Chondrocyte (in vitro differentiated cells): Measurements from ENCODE around the gene RPS14. TPM values are rescaled to one million over a fixed set of nuclear protein-coding genes. Genes with fewer than 3 reads are reported as not detected.
A peak's percentile ranks its signal among the peaks of the same experiment; 100 is the strongest.

Experiments used
- DNase-seq: peaks from one replicate; pipeline ENCODE4 v3.0.0; 2021; ENCODE audit warnings: mixed read lengths, low spot score
- H3K27ac Mint-ChIP-seq: one replicate; pipeline ENCODE4 v1.8.0; 2021; ENCODE audit warnings: mild to moderate bottlenecking, moderate library complexity, mixed read lengths; ENCODE audit not compliant: unreplicated experiment
- H3K27me3 Mint-ChIP-seq: 2 replicates; pipeline ENCODE4 v1.8.0; 2021; ENCODE audit warnings: low read depth, mixed read lengths
- H3K36me3 Mint-ChIP-seq: 2 replicates; pipeline ENCODE4 v1.8.0; 2021; ENCODE audit warnings: low read depth, mixed read lengths
- H3K4me1 Mint-ChIP-seq: 2 replicates; pipeline ENCODE4 v1.8.0; 2021; ENCODE audit warnings: low read depth, mild to moderate bottlenecking, mixed read lengths
- H3K4me3 Mint-ChIP-seq: one replicate; pipeline ENCODE4 v1.8.0; 2021; ENCODE audit warnings: mild to moderate bottlenecking, moderate library complexity, mixed read lengths; ENCODE audit not compliant: unreplicated experiment
- H3K9me3 Mint-ChIP-seq: 2 replicates; pipeline ENCODE4 v1.8.0; 2021; ENCODE audit warnings: low read depth, mixed read lengths
- CTCF ChIP-seq: fragments of 200-600 bp; sonication (generic); IDR thresholded peaks from 2 replicates; pipeline ENCODE4 v1.5.0; 2021; ENCODE audit warnings: antibody characterized with exemption, mild to moderate bottlenecking, moderate library complexity
- total RNA-seq: library from RNA; stranded (reverse); gene quantifications from 3 replicates; pipeline ENCODE4 v1.2.1, GENCODE V29; 2021

RPS14 gene
- total RNA-seq, 1 donor from 2014 or later = 1,121 TPM

DNA sequence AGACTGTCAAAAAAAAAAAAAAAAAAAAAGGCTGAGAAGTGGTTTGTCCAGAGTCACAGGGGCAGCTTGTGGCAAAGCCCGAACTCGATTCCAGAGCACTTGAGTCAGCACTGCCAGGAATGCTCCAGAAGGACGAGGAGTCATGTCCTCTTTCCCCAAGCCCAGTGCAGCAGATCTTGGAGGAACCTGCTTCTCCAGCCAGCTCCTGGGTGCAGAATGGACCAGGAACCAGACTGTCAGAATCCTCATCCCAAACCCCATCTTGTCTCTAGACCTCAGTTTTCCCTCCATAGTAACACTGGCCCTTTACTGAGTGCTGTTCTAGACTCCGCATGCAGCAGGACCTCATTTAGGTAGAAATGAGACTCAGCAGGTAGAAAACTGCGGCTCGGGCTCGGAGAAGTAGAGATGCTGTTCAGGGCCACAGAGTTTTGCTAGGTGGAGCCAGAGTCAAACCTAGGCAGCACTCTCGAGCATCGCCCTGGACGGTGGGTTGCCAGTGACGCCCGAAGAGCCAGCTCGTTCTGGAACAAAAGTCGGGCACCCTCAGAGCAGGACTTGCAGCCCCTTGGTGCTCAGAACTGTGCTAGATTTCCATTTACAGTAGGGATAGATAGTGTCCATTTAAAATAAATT is 52.3 kb downstream of the RPS14 start:
- no peak for TF ChIP-seq CTCF
- Mint-ChIP-seq H3K9me3 (no peaks in the 10 kb centered on the region), H3K36me3 (peaks cover 33% of the 10 kb centered on the region), H3K4me3 (no peak overlapping the region), H3K27ac (no peak overlapping the region), H3K4me1 (peaks cover 8% of the 10 kb centered on the region), H3K27me3 (no peaks in the 10 kb centered on the region)
- no peak for DNase-seq

DNA sequence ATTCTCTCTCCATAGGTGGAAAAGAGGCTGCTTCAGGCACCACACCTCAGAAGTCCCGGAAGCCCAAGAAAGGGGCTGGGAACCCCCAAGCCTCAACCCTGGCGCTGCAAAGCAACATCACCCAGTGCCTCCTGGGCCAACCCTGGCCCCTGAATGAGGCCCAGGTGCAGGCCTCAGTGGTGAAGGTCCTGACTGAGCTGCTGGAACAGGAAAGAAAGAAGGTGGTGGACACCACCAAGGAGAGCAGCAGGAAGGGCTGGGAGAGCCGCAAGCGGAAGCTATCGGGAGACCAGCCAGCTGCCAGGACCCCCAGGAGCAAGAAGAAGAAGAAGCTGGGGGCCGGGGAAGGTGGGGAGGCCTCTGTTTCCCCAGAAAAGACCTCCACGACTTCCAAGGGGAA is 53.3 kb downstream of the RPS14 start:
- no peak overlapping the region for H3K4me3 Mint-ChIP-seq
- H3K27me3 Mint-ChIP-seq = no peaks in the 10 kb centered on the region
- no peak for TF ChIP-seq CTCF
- H3K27ac Mint-ChIP-seq = no peak overlapping the region
- peaks cover 8% of the 10 kb centered on the region for H3K4me1 Mint-ChIP-seq
- no peaks in the 10 kb centered on the region for H3K9me3 Mint-ChIP-seq
- peak; percentile 54 for DNase-seq
- H3K36me3 Mint-ChIP-seq = peaks cover 33% of the 10 kb centered on the region

DNA sequence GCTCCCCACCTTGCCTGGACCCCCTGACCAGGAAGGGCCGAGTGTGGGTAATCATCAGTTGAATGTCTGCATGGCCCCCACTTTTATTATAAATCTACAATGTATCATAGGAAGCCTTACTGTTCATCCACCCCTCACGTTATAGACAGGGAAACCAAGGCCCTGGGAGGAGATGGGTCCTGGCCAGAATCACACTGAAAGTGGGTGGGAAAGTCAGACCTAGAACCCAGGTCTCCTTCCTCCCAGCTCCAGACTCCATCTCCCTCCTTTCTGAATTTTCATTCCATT is 53.9 kb downstream of the RPS14 start:
- Mint-ChIP-seq H3K4me3 (no peak overlapping the region), H3K9me3 (no peaks in the 10 kb centered on the region), H3K4me1 (peaks cover 8% of the 10 kb centered on the region), H3K36me3 (peaks cover 37% of the 10 kb centered on the region), H3K27ac (no peak overlapping the region), H3K27me3 (no peaks in the 10 kb centered on the region)
- DNase-seq = no peak
- no peak for TF ChIP-seq CTCF

GRCh38 chr5:150394912-150395687 is 54.4 kb downstream of the RPS14 start:
- Mint-ChIP-seq H3K9me3 (no peaks in the 10 kb centered on the region), H3K27ac (no peak overlapping the region), H3K36me3 (peaks cover 33% of the 10 kb centered on the region), H3K27me3 (no peaks in the 10 kb centered on the region), H3K4me3 (no peak overlapping the region), H3K4me1 (peaks cover 8% of the 10 kb centered on the region)
- DNase-seq = no peak
- TF ChIP-seq CTCF = no peak

- no peak for TF ChIP-seq CTCF
- Mint-ChIP-seq H3K27ac (no peak overlapping the region), H3K4me3 (no peak overlapping the region), H3K27me3 (no peaks in the 10 kb centered on the region), H3K4me1 (peaks cover 6% of the 10 kb centered on the region), H3K9me3 (no peaks in the 10 kb centered on the region), H3K36me3 (peaks cover 33% of the 10 kb centered on the region)
- no peak for DNase-seq
Observed at GRCh38 chr5:150394131-150394530, 55.4 kb downstream of the RPS14 start.
